Pancreas (tissue), 10 donors: ENCODE data around the gene DGKH. TPM values are rescaled to one million over a fixed set of nuclear protein-coding genes. Genes with fewer than 3 reads are reported as not detected.
A peak's percentile ranks its signal among the peaks of the same experiment; 100 is the strongest.

ENCODE experiments used
- ATAC-seq, 4 donors: fragments of 200-7000 bp; cut with Tn5 transposase; one replicate each; pipeline versions ENCODE4 v1.8.0 to v1.9.1; 2020; ENCODE audit warnings: mild to moderate bottlenecking in 4 of 4, moderate library complexity in 4 of 4
- DNase-seq, 6 donors: peaks; one replicate each; pipeline ENCODE4 v3.0.0-alpha.2; 2020
- FAIRE-seq: peaks from 2 replicates; lab custom pipeline; 2012; peaks lifted over from hg19 to GRCh38; lab: Jason Lieb, UNC
- H3K27ac ChIP-seq, 4 donors: fragments of 200-600 bp; sonication (generic); 1 replicate in 3 of 4; 2 replicates in 1 of 4; pipeline versions ENCODE4 v1.5.0 to v1.8.0; 2020
- H3K27me3 ChIP-seq, 4 donors: fragments of 200-600 bp; one replicate each; pipeline ENCODE4 v1.8.0; 2021
- H3K36me3 ChIP-seq, 3 donors: fragments of 200-600 bp; sonication (generic) in 1 of 3; one replicate each; pipeline versions ENCODE4 v1.5.0 to v1.8.0; 2020 to 2021
- H3K4me1 ChIP-seq, 3 donors: fragments of 200-600 bp; one replicate each; pipeline ENCODE4 v1.8.0; 2021
- H3K4me3 ChIP-seq, 4 donors: fragments of 200-600 bp; sonication (generic) in 2 of 4; one replicate each; pipeline versions ENCODE4 v1.5.0 to v1.8.0; 2020 to 2021
- H3K9me3 ChIP-seq, 4 donors: fragments of 200-600 bp; one replicate each; pipeline ENCODE4 v1.8.0; 2021
- WGBS, 2 donors: extraction: QIAGEN DNeasy Blood & Tissue Kit; methylation state at CpG; one replicate each; pipeline ENCODE4 v1.1.7; 2013; 5-methylcytosine and 5-hydroxymethylcytosine counted together
- intact Hi-C, 3 donors: fragments of 100-400 bp; cut with DNase I; formaldehyde crosslinking; loops; one replicate each; pipeline versions ENCODE4 v1.11.1 to v1.14.2; 2022
- polyA plus RNA-seq, 2 donors: library from polyadenylated mRNA; stranded (reverse); fragments of 200-250 nt; gene quantifications; one replicate each; pipeline ENCODE4 v1.2.3, GENCODE V29; 2013
- total RNA-seq, 6 donors: library from RNA; stranded (reverse); fragmentation: NEBNext Ultra II Directional in 4 of 6; extraction: Animal tissue kit (Norgen Biotek cat#: 25700) in 4 of 6; gene quantifications; one replicate each; pipeline versions ENCODE4 v1.2.1 to v1.2.4, GENCODE V29; 2021 to 2023
- TF ChIP-seq, protein P1 (sequence below), 4 donors: fragments of 200-600 bp; sonication (generic) in 3 of 4; IDR thresholded peaks; one replicate each; pipeline versions ENCODE4 v1.5.0 to v1.8.0; 2021; ENCODE audit warnings: antibody characterized with exemption in 4 of 4
- donor health status: healthy with polysubstance abuse.
- donor health status: DM: no; HTN: no; CAD: no; lungs with moderate emphysema.
- donor health status: DM: no; HTN: no; CAD: no.
- donor health status: control.
- donor health status: control.
- donor health status: Bipolar disorder and iron deficiency.
- donor health status: DM: yes; HTN: yes; CAD: no.
- donor health status: DM: no; HTN: no; CAD: no.
- donor health status: DM: no; HTN: no; CAD: no.
- donor health status: DM: yes; HTN: yes; CAD: no.

The DGKH gene
- total and polyA plus RNA-seq, 8 donors = 0.87 to 5.0 (median 1.6) TPM

DNA sequence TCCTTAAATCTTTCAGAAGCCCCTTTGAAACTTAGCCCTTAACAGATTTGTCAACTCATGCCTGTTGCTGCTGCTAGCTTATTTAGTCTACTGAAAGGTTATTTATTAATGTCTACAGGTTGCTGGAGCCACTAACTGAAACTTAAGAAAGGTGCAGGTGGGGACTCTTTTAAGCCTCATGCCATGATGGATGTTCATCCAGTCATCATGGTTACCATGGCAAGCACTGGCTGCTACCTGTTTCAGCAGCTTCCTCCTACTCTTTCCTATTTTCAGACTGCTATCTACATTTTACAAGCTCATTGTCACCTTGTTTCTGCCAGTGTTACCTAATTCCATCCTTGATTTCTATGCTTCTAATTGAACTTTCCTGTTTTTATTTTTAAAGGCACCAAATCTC lies 27.1 kb downstream of the DGKH start:
- FAIRE-seq = no peak
- Histone ChIP-seq H3K9me3 (no peaks in the 10 kb centered on the region), H3K27me3 (no peaks in the 10 kb centered on the region), H3K27ac (no peak overlapping the region), H3K4me3 (no peak overlapping the region), H3K4me1 (no peaks in the 10 kb centered on the region), H3K36me3 (no peaks in the 10 kb centered on the region)
- intact Hi-C loops = no loop called here
- DNase-seq = no peak
- no peak for ATAC-seq
- TF ChIP-seq, protein P1, sequence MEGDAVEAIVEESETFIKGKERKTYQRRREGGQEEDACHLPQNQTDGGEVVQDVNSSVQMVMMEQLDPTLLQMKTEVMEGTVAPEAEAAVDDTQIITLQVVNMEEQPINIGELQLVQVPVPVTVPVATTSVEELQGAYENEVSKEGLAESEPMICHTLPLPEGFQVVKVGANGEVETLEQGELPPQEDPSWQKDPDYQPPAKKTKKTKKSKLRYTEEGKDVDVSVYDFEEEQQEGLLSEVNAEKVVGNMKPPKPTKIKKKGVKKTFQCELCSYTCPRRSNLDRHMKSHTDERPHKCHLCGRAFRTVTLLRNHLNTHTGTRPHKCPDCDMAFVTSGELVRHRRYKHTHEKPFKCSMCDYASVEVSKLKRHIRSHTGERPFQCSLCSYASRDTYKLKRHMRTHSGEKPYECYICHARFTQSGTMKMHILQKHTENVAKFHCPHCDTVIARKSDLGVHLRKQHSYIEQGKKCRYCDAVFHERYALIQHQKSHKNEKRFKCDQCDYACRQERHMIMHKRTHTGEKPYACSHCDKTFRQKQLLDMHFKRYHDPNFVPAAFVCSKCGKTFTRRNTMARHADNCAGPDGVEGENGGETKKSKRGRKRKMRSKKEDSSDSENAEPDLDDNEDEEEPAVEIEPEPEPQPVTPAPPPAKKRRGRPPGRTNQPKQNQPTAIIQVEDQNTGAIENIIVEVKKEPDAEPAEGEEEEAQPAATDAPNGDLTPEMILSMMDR (IDR thresholded peaks at IDR 0.05) = no peak

DNA sequence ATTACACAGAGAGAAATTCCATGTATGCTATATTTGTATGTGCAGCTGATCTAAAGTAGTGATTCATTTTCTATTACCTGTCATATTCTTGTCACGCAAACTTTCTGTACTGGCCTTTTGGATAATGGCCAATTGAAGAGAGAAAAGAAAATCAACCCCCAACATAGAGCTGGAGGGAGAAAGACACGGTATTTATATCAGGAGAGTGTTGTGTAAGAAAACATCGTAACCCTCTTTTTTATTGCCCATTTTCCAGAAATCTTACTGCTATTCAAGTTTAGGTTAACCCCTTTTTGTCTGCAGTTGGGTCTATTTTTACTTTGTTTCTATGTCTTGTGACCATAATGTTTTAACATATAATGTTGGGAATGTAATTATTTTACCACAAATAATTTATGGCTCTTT lies 27.9 kb downstream of the DGKH start:
- H3K4me3 ChIP-seq = no peak overlapping the region
- intact Hi-C loops = no loop called here
- FAIRE-seq (no peak), DNase-seq (no peak), ATAC-seq (no peak)
- H3K27me3 ChIP-seq = no peaks in the 10 kb centered on the region
- TF ChIP-seq, protein P1 (IDR thresholded peaks at IDR 0.05) = no peak
- no peaks in the 10 kb centered on the region for H3K36me3 ChIP-seq
- WGBS, 2 donors = 59 to 66% methylated on average over 3 of the region's 3 CpGs
- no peaks in the 10 kb centered on the region for H3K9me3 ChIP-seq
- H3K4me1 ChIP-seq = no peaks in the 10 kb centered on the region
- H3K27ac ChIP-seq = no peak overlapping the region

DNA sequence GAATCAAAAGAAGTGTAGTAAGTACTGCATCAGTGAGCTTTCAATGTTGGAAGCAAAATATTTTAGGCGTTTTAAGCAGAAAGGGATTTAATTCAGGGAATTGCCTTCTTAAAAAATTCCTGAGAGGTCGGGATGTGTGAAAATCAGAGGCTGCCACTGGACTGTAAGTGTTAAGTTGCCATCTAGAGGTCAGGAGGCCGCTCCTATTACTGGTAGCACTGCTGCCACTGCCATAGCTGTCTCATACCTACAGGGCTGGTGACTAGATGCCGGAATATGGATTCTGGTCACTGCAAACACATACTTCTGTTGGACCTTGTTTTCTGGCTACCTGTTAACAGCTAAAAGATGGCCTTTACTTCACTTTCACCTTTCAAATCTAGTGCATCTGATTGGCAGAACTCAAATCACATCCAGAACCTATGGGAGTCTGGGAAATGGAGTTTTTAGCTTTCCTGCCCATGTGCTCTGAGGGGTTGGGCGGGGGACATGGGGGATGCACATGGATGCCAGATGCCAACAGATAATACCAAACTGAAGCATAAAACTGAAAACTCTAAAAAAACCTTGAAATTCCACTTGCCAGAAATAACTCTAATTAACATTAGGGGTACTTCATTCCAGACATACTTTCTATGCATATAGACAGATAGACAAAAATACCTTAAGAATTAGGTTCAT lies 29.8 kb downstream of the DGKH start:
- intact Hi-C loops = no loop called here
- H3K27me3 ChIP-seq = no peaks in the 10 kb centered on the region
- WGBS, 2 donors = 74 to 78% methylated on average over 5 of the region's 5 CpGs
- H3K36me3 ChIP-seq = no peaks in the 10 kb centered on the region
- DNase-seq (no peak), FAIRE-seq (no peak), ATAC-seq (peak in 2 of 4 donors; percentile 42 to 48)
- TF ChIP-seq, protein P1 (IDR thresholded peaks at IDR 0.05) = no peak
- no peak overlapping the region for H3K27ac ChIP-seq
- H3K4me3 ChIP-seq = no peak overlapping the region
- H3K9me3 ChIP-seq = no peaks in the 10 kb centered on the region
- H3K4me1 ChIP-seq = no peaks in the 10 kb centered on the region

DNA sequence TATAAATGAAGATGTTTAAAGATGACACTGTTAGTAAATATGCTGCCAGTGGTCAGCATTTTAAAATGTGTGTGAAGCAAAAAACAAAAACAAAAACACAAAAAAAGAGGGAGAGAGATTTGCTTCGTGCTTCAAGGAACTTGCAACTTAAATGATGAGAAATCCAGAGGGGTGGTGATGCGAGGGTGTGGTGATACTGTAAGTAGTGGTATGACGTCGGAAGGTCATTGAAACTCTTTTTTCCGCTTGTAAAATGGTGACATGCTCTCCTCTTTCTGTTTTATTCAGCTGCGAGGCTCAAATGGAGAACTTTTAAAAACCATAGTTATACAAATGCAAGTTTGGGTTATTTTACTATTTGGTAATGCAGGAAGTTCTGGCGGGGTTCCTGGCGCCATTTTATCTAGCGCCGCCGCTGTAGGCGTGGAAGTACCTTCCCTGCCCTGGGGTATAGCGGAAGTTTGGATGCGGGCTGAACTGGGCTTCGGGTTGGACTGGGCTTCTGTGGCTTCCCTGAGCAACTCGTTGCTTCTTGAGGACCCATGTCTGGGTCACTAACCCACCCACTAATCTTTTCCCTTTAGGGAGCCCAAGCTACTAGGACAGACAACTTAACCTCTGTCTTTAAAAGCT lies 34.8 kb downstream of the DGKH start:
- no peaks in the 10 kb centered on the region for H3K27me3 ChIP-seq
- H3K4me3 ChIP-seq = no peak overlapping the region
- intact Hi-C loops = no loop called here
- TF ChIP-seq, protein P1 (IDR thresholded peaks at IDR 0.05) = no peak
- DNase-seq (no peak), FAIRE-seq (no peak), ATAC-seq (no peak)
- H3K27ac ChIP-seq = no peak overlapping the region
- 85% methylated on average over 16 of the region's 16 CpGs for WGBS, 2 donors
- no peaks in the 10 kb centered on the region for H3K36me3 ChIP-seq
- H3K9me3 ChIP-seq = no peaks in the 10 kb centered on the region
- no peaks in the 10 kb centered on the region for H3K4me1 ChIP-seq

DNA sequence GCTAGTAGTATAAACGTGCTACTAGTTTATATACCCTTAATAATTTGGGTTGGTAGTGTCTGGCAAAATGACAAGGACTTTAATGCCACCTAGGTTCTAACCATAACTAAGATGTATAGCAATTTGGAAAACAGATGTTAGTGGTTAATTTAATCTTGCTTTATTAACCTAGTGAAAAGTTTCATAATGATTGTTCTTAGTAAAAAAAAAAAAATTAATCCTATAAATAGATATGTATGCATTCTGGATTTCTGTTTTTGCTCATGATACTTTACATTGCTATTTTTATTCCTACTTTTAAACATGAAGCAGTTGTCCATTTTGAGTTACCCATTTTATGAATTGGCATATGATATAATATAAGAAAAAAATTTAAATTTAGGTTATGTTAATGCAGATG lies 36.3 kb downstream of the DGKH start:
- TF ChIP-seq, protein P1 (IDR thresholded peaks at IDR 0.05) = no peak
- no peak overlapping the region for H3K27ac ChIP-seq
- no peaks in the 10 kb centered on the region for H3K27me3 ChIP-seq
- no peaks in the 10 kb centered on the region for H3K36me3 ChIP-seq
- DNase-seq (no peak), FAIRE-seq (no peak), ATAC-seq (no peak)
- WGBS, 2 donors = 66 to 80% methylated on average over 1 of the region's 1 CpG
- H3K9me3 ChIP-seq = no peaks in the 10 kb centered on the region
- no peaks in the 10 kb centered on the region for H3K4me1 ChIP-seq
- intact Hi-C loops = no loop called here
- H3K4me3 ChIP-seq = no peak overlapping the region
